Measurements from ENCODE around the gene ECEL1.

Gene ECEL1

DNA sequence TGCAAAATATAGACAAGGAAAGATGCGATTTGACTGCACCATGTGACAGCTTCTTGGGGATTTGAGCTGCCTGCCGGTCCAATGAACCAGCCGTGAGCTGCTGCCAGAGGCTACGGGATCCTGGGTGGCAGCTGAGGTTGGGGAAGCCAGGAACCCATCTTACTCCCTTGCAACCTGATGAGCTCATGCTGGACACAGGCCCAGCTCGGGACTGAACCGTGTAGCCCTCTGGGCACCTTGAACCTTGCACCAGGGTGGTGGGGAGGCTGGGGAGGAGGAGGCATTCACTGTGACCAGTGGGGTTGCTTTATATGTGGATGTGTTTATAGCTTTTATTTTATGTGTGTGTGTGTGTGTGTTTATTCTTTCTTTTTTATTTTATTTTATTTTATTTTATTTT lies 22.6 kb downstream of the ECEL1 start:
- TF ChIP-seq, protein P1, sequence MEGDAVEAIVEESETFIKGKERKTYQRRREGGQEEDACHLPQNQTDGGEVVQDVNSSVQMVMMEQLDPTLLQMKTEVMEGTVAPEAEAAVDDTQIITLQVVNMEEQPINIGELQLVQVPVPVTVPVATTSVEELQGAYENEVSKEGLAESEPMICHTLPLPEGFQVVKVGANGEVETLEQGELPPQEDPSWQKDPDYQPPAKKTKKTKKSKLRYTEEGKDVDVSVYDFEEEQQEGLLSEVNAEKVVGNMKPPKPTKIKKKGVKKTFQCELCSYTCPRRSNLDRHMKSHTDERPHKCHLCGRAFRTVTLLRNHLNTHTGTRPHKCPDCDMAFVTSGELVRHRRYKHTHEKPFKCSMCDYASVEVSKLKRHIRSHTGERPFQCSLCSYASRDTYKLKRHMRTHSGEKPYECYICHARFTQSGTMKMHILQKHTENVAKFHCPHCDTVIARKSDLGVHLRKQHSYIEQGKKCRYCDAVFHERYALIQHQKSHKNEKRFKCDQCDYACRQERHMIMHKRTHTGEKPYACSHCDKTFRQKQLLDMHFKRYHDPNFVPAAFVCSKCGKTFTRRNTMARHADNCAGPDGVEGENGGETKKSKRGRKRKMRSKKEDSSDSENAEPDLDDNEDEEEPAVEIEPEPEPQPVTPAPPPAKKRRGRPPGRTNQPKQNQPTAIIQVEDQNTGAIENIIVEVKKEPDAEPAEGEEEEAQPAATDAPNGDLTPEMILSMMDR (IDR thresholded peaks at IDR 0.05; ENCODE audit: low read length, missing control alignments) = no peak
- H3K4me3 ChIP-seq (replicated peaks; ENCODE audit: low read depth, low read length) = no peak overlapping the region
- no peak for DNase-seq (ENCODE audit: low read depth)

DNA sequence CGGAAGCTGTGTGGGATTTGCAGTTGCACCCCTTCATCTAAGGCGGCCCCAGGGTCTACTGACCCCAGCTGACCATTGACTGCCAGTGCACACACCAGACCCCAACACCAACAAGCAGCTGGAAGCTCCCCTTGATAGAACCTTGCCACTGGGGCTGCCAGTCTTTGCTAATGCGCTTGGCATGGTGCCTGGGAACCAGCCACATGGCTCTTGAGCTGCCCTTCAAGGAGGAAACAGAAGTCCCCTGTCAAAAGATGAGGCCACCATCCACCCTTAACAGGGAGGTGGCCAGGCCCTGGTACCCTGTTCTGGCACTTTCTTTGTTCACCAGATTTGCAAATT lies 23.1 kb downstream of the ECEL1 start:
- TF ChIP-seq, protein P1 (IDR thresholded peaks at IDR 0.05; ENCODE audit: low read length, missing control alignments) = no peak
- no peak overlapping the region for H3K4me3 ChIP-seq (replicated peaks; ENCODE audit: low read depth, low read length)
- DNase-seq (ENCODE audit: low read depth) = no peak

DNA sequence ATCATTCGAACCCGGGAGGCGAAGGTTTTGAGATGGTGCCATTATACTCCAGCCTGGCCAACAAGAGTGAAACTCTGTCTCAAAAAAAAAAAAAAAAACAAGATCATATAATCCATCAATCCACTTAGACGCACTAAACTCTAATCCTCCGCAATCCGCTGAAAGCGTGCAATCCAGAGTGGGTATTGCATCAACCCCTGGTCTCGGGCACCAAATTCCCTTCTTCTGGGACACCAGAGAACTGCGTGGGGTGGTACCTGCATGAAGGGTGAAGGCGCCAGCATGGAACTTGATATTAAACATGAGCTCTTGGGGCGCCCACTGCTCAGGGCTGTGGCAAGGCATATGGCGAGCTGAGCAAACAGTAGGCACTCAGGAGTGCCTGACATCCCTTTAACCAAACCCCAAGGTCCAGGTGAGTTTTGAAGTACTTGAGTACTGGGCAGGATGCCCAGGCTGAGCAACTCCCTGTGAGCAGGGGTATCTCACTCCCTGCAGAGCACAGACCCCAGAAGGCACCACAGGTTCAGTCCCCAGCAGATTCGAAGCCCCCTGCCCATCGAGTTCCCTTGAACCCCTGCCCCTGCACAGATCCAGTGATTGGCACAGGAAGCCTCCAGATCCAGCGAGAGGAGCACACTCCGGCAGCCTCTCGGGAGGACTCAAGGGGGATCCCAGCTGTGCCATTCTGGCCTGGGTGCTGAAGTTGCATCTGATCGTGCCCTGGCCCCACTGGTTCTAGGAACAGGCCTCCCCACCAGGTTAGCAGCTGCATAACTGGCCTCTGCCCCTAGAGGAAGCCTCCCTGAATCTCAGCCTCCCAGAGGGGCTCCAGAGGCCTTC lies 23.7 kb downstream of the ECEL1 start:
- TF ChIP-seq, protein P1 (IDR thresholded peaks at IDR 0.05; ENCODE audit: low read length, missing control alignments) = no peak
- no peak for DNase-seq (ENCODE audit: low read depth)

DNA sequence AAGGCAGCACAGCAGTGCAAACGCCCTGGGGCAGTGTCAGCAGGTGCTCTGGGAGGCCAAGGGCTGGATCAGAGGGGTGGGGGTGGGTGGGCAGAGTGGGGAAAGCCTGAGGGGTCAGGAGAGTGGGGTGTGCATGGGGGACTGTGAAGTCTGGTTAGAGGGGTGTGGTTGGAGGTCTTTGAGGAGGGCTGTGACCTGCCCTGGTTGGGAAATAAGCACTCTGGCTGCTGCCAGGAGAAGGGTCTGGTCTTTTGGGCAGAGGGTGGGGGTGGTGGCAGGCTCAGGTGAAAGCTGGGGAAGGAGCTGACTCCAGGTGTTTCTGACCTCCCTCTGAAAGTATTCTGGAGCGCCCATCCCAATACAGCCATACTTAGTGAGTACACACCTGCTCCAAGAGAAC lies 27.5 kb downstream of the ECEL1 start:
- TF ChIP-seq, protein P1 (IDR thresholded peaks at IDR 0.05; ENCODE audit: low read length, missing control alignments) = no peak
- H3K4me3 ChIP-seq (replicated peaks; ENCODE audit: low read depth, low read length) = no peak overlapping the region
- no peak for DNase-seq (ENCODE audit: low read depth)

More for the DNA sequence above, 23.7 kb downstream of the ECEL1 start:
- H3K4me3 ChIP-seq (replicated peaks; ENCODE audit: low read depth, low read length) = no peak overlapping the region

DNA sequence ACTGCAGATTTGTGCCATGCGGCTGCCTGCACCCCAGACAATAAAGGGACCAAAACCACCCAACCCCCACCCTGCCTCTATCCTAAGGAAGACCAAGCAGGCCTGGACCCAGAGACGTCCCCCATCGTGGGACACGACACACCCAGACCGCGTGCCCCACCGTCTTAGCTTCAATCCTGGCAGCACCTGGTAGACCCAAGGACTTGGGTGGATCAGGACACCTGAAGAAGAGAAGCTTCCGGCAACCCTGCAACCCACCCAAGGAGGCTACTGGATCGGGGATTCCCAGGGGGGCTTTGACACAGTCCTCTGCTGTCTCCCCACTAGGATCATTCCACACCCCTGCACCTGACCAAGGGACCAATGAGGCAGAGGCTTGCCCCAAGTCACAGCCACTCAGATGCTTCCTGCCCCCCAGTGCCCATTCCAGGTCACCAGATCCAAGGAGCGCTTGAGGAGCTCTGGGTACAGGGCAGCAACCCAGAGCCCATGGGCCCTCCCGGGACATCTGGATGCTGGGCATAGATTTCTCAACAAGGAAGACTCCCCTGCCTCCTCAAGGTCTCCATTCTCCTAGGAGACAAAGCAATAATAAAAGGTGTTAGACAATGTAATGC lies 28.1 kb downstream of the ECEL1 start:
- TF ChIP-seq, protein P1 (IDR thresholded peaks at IDR 0.05; ENCODE audit: low read length, missing control alignments) = no peak
- no peak overlapping the region for H3K4me3 ChIP-seq (replicated peaks; ENCODE audit: low read depth, low read length)
- no peak for DNase-seq (ENCODE audit: low read depth)

DNA sequence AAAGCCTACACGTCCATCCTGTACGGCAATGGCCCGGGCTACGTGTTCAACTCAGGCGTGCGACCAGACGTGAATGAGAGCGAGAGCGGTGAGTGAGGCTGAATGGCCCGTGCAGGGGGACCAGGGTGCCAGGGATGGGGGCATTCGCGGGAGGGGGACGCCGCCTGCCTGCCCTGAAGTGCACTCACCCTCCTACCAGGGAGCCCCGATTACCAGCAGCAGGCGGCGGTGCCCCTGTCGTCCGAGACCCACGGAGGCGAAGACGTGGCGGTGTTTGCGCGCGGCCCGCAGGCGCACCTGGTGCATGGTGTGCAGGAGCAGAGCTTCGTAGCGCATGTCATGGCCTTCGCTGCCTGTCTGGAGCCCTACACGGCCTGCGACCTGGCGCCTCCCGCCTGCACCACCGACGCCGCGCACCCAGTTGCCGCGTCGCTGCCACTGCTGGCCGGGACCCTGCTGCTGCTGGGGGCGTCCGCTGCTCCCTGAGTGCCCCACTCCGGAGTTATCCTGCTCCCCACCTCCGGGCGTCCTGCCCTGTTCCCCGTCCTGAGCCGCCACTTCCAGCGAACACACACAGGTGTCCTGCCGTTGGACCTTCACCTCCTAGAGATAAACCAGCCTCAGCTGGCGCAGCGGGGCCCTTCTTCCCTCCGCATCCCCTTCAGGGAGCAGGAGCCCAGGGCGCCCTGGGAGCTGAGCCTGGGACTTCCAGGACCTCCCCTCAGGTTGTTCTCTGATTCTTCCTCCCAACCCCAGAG lies 28.8 kb downstream of the ECEL1 start:
- no peak for DNase-seq (ENCODE audit: low read depth)
- H3K4me3 ChIP-seq (replicated peaks; ENCODE audit: low read depth, low read length) = no peak overlapping the region
- TF ChIP-seq, protein P1 (IDR thresholded peaks at IDR 0.05; ENCODE audit: low read length, missing control alignments) = no peak
